ENCODE data around the gene NLRP14. TPM values are rescaled to one million over a fixed set of nuclear protein-coding genes. Genes with fewer than 3 reads are reported as not detected.

Gene NLRP14
- total RNA-seq, 1 experiment from 2014 or later, result not detected

- Histone ChIP-seq H3K27me3 (replicated peaks; ENCODE audit: control insufficient read depth, insufficient read depth, low read length) (no peaks in the 10 kb centered on the region), H3K4me3 (ENCODE audit: low read depth, low read length) (no peak overlapping the region), H3K36me3 (ENCODE audit: control insufficient read depth, insufficient read depth, low read length) (no peaks in the 10 kb centered on the region), H3K4me1 (no peaks in the 10 kb centered on the region), H3K9me3 (no peaks in the 10 kb centered on the region)
- POLR2A ChIA-PET, result no interaction called here
- CTCF ChIA-PET, result no interaction called here
- no peak for TF ChIP-seq CTCF (IDR thresholded peaks at IDR 0.05; ENCODE audit: insufficient read depth in 1 of 2, low read depth in 1 of 2, low read length in 1 of 2, severe bottlenecking in 1 of 2, unreplicated experiment in 1 of 2)
- H3K27me3 Mint-ChIP-seq (ENCODE audit: insufficient read depth, unreplicated experiment), result peaks cover 2% of the 10 kb centered on the region
- no peak overlapping the region for H3K27ac Mint-ChIP-seq (ENCODE audit: unreplicated experiment)
- H3K4me3 Mint-ChIP-seq (ENCODE audit: unreplicated experiment), result no peak overlapping the region
- DNase-seq, result no peak
- intact Hi-C loops (cut with micrococcal nuclease; ENCODE audit: unreplicated experiment), result no loop called here
- no peaks in the 10 kb centered on the region for H3K36me3 Mint-ChIP-seq (ENCODE audit: insufficient read depth, unreplicated experiment)
- no peaks in the 10 kb centered on the region for H3K4me1 Mint-ChIP-seq (ENCODE audit: low read depth, unreplicated experiment)
- BruUV-seq (replicated peaks), result no TSS peak
- peaks cover 42% of the 10 kb centered on the region for H3K9me3 Mint-ChIP-seq (ENCODE audit: unreplicated experiment)
Measured at GRCh38 chr11:7079545-7080135, 59.4 kb downstream of the NLRP14 start.

GRCh38 chr11:7080900-7081299, 60.6 kb downstream of the NLRP14 start:
- Histone ChIP-seq H3K27me3 (replicated peaks; ENCODE audit: control insufficient read depth, insufficient read depth, low read length) (no peaks in the 10 kb centered on the region), H3K9me3 (no peaks in the 10 kb centered on the region), H3K4me3 (ENCODE audit: low read depth, low read length) (no peak overlapping the region), H3K4me1 (no peaks in the 10 kb centered on the region), H3K36me3 (ENCODE audit: control insufficient read depth, insufficient read depth, low read length) (no peaks in the 10 kb centered on the region)
- BruUV-seq (replicated peaks), result no TSS peak
- Mint-ChIP-seq H3K27me3 (ENCODE audit: insufficient read depth, unreplicated experiment) (peaks cover 2% of the 10 kb centered on the region), H3K27ac (ENCODE audit: unreplicated experiment) (no peak overlapping the region), H3K36me3 (ENCODE audit: insufficient read depth, unreplicated experiment) (no peaks in the 10 kb centered on the region), H3K9me3 (ENCODE audit: unreplicated experiment) (peaks cover 42% of the 10 kb centered on the region), H3K4me1 (ENCODE audit: low read depth, unreplicated experiment) (no peaks in the 10 kb centered on the region), H3K4me3 (ENCODE audit: unreplicated experiment) (no peak overlapping the region)
- CTCF ChIA-PET, result no interaction called here
- no peak for TF ChIP-seq CTCF (IDR thresholded peaks at IDR 0.05; ENCODE audit: insufficient read depth in 1 of 2, low read depth in 1 of 2, low read length in 1 of 2, severe bottlenecking in 1 of 2, unreplicated experiment in 1 of 2)
- intact Hi-C loops (cut with micrococcal nuclease; ENCODE audit: unreplicated experiment), result no loop called here
- POLR2A ChIA-PET, result no interaction called here
- DNase-seq, result no peak

GRCh38 chr11:7081441-7081840, 61.2 kb downstream of the NLRP14 start:
- Mint-ChIP-seq H3K4me3 (ENCODE audit: unreplicated experiment) (no peak overlapping the region), H3K27ac (ENCODE audit: unreplicated experiment) (no peak overlapping the region), H3K36me3 (ENCODE audit: insufficient read depth, unreplicated experiment) (no peaks in the 10 kb centered on the region), H3K9me3 (ENCODE audit: unreplicated experiment) (peaks cover 37% of the 10 kb centered on the region), H3K4me1 (ENCODE audit: low read depth, unreplicated experiment) (no peaks in the 10 kb centered on the region), H3K27me3 (ENCODE audit: insufficient read depth, unreplicated experiment) (peaks cover 2% of the 10 kb centered on the region)
- ChIA-PET CTCF (no interaction called here), POLR2A (no interaction called here)
- H3K27me3 ChIP-seq (replicated peaks; ENCODE audit: control insufficient read depth, insufficient read depth, low read length), result no peaks in the 10 kb centered on the region
- DNase-seq, result no peak
- H3K36me3 ChIP-seq (ENCODE audit: control insufficient read depth, insufficient read depth, low read length), result no peaks in the 10 kb centered on the region
- TF ChIP-seq CTCF (IDR thresholded peaks at IDR 0.05; ENCODE audit: insufficient read depth in 1 of 2, low read depth in 1 of 2, low read length in 1 of 2, severe bottlenecking in 1 of 2, unreplicated experiment in 1 of 2), result no peak
- H3K9me3 ChIP-seq, result no peaks in the 10 kb centered on the region
- no peak overlapping the region for H3K4me3 ChIP-seq (ENCODE audit: low read depth, low read length)
- H3K4me1 ChIP-seq, result no peaks in the 10 kb centered on the region
- BruUV-seq (replicated peaks), result no TSS peak
- intact Hi-C loops (cut with micrococcal nuclease; ENCODE audit: unreplicated experiment), result no loop called here
